ENCODE measurements around the gene SPDEF.

Gene SPDEF

GRCh38 chr6:34536251-34536958 lies 19.7 kb downstream of the SPDEF start:
- no peak overlapping the region for H3K4me3 ChIP-seq (replicated peaks; ENCODE audit: low read depth, low read length)
- DNase-seq (ENCODE audit: extremely low read depth, low read depth) = no peak
- TF ChIP-seq CTCF (IDR thresholded peaks at IDR 0.05; ENCODE audit: low read depth, low read length, missing control alignments) = no peak

- DNase-seq (ENCODE audit: extremely low read depth, low read depth) = no peak
Measured at GRCh38 chr6:34535646-34536045, 20.5 kb downstream of the SPDEF start.

GRCh38 chr6:34535199-34535598 lies 20.9 kb downstream of the SPDEF start:
- no peak overlapping the region for H3K4me3 ChIP-seq (replicated peaks; ENCODE audit: low read depth, low read length)
- TF ChIP-seq CTCF (IDR thresholded peaks at IDR 0.05; ENCODE audit: low read depth, low read length, missing control alignments) = no peak
- no peak for DNase-seq (ENCODE audit: extremely low read depth, low read depth)

More at GRCh38 chr6:34535646-34536045, 20.5 kb downstream of the SPDEF start:
- no peak for TF ChIP-seq CTCF (IDR thresholded peaks at IDR 0.05; ENCODE audit: low read depth, low read length, missing control alignments)
- no peak overlapping the region for H3K4me3 ChIP-seq (replicated peaks; ENCODE audit: low read depth, low read length)

- no peak for DNase-seq (ENCODE audit: extremely low read depth, low read depth)
- H3K4me3 ChIP-seq (replicated peaks; ENCODE audit: low read depth, low read length) = no peak overlapping the region
- TF ChIP-seq CTCF (IDR thresholded peaks at IDR 0.05; ENCODE audit: low read depth, low read length, missing control alignments) = no peak
Measured at GRCh38 chr6:34534656-34535055, 21.5 kb downstream of the SPDEF start.

GRCh38 chr6:34534146-34534545 lies 22.0 kb downstream of the SPDEF start:
- no peak overlapping the region for H3K4me3 ChIP-seq (replicated peaks; ENCODE audit: low read depth, low read length)
- DNase-seq (ENCODE audit: extremely low read depth, low read depth) = no peak
- no peak for TF ChIP-seq CTCF (IDR thresholded peaks at IDR 0.05; ENCODE audit: low read depth, low read length, missing control alignments)

GRCh38 chr6:34532230-34532629 lies 23.9 kb downstream of the SPDEF start:
- DNase-seq (ENCODE audit: extremely low read depth, low read depth) = no peak
- no peak overlapping the region for H3K4me3 ChIP-seq (replicated peaks; ENCODE audit: low read depth, low read length)
- TF ChIP-seq CTCF (IDR thresholded peaks at IDR 0.05; ENCODE audit: low read depth, low read length, missing control alignments) = no peak
